ENCODE measurements around the gene NAA60.
"Not testable (repeated sequence)": the region's sequence is repeated elsewhere in the genome, so short reads cannot be mapped to it uniquely, and the experiment has no call there.

NAA60 gene

DNA sequence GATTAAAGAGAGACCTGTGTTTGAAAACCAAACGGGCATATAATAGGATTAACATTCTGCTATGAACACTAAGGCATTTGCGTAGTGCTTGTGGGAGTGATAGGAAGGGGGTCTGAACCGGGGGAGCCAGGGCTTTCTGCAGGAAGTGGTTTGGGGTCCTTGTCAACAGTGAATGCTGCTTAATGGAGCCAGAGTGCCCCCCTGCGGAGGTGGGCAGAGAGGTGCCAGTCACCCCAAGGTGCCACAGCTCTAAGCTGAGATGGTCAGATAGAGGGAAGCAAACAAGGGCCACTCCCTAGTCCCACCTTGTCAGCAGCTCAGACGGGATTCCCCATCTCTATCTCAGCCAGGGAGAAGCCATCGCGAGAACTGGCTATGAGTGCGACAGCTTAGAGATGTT is 17.7 kb downstream of the NAA60 start:
- peak; percentile 28 to 47 for DNase-seq (ENCODE audit: low read depth in 2 of 2)

DNA sequence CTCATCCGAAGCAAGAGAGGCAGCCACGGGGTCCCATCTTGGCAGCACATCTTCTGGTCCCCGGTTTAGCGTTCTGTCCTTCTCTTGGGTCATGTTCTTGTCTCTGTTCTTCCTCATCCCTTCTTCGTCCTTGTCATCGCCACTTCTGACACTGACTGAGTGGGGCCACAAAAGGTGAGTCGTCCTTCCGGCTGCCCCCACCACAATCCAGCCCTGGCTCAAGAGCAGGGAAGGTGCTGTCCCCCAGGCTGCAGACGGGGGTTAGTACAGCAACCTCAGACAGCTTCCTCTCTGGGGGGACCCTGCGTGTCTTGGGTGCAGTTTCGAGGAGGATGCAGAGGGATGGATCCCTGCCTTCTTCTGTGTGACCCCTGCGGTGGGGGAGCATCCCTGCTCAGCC is 21.8 kb downstream of the NAA60 start:
- no peak for DNase-seq (ENCODE audit: low read depth in 2 of 2)

DNA sequence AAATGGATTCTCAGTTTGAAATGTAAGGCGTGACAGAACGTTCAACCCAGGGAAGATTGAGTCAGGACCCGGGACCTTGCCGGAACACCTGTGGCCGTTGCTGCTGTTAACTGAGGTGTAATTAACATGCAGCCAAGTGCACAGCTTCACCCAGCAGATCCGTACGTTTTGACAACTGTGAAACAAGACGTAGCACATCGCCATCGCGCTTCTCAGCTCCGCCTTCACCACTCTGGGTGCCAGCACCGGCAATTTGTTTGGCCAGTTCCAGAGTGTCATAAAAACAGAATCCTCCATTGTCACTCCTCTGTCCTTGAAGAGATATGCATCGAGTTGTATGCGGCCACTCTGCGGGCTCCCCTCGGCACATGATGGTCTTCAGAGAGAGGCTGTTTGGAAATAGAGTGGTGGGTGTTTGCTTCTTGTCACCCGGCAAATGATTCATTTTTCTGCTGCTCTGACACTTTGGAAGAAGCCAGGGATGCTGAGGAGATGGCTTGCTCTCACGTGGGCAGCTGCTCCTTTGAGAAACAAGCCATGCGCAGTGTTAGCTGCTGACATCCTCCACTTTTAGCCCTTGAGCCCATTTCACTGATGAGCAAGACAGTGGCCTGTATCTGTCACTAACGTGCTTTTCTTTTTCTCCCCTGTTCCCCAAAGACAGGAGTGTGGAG is 22.6 kb downstream of the NAA60 start:
- DNase-seq (ENCODE audit: low read depth in 2 of 2), result no peak

DNA sequence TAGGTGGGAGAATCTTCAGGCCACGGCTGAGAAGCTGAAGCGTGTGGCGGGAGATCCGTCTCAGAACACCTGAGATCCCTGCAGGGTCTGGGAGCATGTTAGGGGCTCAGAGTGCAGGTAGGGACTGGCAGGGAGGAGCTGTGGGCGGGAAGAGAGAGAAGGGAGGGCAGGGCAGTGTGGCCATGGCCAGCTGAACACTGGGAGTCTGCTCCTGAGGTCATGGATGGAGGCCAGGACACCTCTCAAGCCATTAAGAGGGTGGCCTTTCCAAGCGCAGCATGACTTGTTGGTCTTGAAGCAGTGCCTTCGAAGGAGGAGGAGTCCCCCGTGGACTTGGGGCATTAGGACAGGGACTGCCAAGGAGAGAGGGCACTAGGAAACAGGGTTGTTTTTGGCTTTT is 23.7 kb downstream of the NAA60 start:
- no peak for DNase-seq (ENCODE audit: low read depth in 2 of 2)

DNA sequence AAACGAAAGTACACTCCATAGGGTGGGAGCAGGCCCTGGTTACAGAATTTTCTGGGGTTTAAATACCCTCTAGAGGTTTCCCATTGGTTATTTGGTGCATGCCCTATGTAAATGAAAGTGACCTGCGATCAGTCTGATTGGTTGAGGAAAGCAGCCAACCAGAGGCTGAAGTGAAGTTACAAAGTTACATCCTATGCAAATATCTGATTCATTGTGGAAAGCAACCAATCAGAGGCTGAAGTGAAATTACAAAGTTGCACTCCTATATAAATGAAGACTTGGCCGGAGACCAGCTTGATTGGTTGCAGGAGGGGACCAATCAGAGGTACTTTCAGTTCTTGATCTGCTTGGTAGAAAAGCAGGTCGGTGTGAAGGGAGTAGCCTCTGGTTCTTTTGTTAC is 24.4 kb downstream of the NAA60 start:
- DNase-seq (ENCODE audit: low read depth in 2 of 2), result no peak

DNA sequence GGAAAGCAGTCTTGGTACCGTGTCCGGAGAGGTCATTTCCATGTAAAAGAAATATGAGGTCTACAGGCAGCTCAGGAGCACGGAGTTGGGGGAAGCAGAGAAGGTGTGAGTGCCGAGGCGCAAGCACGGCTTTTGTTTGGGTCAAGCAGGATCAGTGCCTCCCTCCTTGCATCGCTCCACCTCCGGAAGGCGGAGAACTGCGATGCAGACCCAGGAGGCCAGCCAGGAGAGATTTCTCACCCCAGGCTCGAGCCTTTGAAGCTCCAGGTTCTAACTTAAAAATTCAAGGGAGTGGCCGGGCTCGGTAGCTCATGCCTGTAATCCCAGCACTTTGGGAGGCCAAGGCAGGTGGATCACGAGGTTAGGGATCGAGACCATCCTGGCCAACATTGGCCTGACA is 25.0 kb downstream of the NAA60 start:
- no peak for DNase-seq (ENCODE audit: low read depth in 2 of 2)

DNA sequence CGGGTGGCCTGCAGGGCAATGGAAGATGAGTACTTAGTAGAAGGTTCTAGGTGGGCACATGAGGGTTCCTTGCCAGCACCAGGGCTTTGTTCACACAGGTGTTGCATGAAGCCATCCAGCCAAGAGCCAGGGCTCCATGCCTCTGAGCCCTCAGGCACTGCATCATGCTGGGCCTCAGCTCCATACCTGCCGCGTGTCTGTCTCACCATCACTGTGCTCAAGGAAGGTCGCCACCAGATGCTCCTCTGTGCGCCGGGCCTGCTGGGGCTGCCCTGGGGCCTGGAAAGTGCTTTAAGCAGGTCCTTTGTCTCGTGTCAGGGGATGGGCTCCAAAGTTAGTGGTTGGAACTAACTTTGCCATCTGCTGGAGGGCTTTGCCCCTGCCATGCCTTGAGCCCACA is 26.3 kb downstream of the NAA60 start:
- no peak for DNase-seq (ENCODE audit: low read depth in 2 of 2)

DNA sequence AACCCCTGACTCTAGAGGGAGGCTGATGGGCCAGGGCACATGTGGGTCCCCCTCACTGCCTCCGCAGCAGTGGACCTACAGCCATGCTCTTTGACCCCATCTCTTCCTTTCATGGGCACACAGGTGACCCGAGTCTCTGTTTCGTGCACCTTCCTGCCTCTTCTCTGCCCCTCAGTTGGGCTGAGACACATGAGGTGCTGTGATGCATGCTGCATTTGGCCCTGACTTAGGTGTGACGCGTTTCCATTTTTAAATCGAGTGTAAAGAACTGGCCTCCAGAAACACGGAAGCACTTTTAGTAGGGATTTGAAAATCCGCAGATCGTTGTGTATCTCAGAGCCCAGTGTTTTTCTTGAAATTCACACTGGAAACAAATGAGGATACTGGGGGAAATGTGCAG is 27.2 kb downstream of the NAA60 start:
- DNase-seq (ENCODE audit: low read depth in 2 of 2), result no peak

DNA sequence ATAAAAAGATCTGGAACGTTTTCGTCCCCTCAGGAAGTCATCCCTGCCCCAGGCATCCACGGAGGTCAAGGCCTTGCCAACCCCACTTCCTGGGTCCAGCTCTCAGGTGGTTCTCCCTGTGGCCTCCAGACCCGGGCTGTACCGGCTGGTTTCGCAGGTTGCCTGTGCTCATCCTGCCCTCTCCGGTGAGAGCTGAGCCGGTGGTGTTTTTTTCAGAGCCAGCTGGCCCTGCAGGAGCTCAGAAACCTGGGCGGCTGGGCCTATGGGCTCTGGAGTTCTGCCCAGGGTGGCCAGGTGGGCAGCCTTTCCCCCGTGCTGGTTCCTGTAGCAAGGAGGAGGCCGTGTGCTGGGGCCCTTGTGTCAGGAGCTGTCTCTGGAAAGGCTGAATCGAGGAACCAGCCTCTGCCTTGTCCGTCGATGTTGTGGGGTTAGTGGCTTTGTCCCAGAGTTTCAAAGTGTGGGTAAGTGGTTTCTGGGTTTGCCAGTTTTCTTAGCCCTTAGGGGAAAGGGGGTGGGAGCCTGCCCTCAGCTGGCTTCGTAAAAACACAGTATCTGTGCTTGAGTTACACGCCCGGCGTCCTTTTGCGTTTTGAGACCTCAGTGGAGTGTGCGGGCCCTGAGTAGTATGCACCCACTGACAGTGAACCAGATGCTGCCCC is 28.2 kb downstream of the NAA60 start:
- no peak for DNase-seq (ENCODE audit: low read depth in 2 of 2)

DNA sequence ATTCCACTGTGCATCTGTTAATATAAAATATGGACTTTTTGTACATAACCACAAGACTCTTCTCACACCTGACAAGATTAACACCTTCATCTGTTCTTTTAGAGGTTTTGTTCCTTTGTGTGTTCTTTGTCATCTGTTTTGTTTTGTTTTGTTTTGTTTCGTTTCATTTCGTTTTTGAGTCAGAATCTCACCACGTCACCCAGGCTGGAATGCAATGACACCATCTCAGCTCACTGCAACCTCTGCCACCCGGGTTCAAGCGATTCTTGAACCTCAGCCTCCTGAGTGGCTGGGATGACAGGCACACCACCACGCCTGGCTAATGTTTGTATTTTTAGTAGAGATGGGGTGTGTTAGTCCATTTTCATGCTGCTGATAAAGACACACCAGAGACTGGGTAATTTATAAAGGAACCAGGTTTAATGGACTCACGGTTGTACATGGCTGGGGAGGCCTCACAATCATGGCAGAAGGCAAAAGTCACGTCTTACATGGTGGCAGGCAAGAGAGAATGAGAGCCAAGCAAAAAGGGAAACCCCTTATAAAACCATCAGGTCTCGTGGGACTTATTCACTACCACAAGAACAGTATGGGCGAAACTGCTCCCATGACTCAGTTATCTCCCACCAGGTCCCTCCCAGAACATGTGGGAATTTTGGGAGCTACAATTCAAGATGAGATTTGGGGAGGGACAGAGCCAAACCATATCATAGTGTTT is 29.6 kb downstream of the NAA60 start:
- no peak for DNase-seq (ENCODE audit: low read depth in 2 of 2)

DNA sequence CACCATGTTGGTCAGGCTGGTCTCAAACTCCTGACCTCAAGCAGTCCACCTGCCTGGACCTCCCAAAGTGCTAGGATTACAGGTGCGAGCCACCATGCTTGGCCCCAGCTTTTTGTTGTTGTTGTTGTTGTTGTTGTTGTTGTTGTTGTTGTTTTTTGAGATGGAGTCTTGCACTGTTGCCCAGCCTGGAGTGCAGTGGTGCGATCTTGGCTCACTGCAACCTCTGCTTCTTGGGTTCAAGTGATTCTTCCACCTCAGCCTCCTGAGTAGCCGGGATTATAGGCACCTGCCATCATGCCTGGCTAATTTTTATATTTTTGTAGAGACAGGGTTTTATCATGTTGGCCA is 30.1 kb downstream of the NAA60 start:
- DNase-seq (ENCODE audit: low read depth in 2 of 2), result not testable (repeated sequence)

DNA sequence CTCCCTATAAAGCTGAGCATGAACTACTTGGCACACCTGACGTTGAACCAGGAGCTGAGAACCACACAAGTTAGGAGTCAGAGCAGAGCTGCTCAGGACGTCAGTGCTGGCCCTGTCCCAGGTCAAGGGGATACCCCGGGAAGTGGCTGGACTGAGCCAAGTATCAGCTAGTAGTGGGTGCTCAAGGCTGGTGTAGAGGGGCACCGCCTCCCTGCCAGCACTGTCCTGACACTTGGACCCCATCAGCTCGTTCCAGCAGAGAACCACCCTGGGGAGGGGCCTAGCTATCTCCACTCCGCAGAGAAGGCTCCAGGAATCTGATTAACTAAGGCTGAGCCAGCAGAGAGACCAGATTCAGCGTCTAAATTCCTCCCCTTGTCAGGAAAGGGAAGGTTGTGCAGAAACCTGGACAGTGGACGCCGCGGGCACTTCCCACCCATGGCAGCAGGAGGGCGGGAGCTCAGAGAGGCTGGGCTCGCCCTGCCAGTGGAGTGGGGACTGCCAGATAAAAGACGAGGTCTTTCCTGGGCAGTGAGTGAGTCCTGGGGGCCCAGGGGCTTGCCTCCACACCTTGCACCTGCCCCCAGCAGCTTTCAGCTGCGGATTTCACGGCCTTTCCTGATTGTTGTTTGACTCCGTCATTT is 30.8 kb downstream of the NAA60 start:
- DNase-seq (ENCODE audit: low read depth in 2 of 2), result no peak

DNA sequence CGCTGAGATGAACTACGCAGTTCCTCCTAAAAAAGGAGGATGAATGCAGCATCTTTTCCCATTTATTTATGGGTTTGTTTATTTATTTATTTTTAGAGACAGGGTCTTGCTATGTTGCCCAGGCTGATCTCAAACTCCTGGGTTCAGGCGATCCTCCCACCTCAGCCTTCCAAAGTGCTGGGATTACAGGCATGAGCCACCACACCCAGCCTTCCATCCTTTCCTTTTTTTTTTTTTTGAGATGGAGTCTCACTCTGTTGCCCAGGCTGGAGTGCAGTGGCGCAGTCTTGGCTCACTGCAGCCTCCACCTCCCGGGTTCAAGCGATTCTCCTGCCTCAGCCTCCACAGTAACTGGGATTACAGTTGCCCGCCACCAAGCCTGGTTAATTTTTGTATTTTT is 31.4 kb downstream of the NAA60 start:
- not testable (repeated sequence) for DNase-seq (ENCODE audit: low read depth in 2 of 2)

DNA sequence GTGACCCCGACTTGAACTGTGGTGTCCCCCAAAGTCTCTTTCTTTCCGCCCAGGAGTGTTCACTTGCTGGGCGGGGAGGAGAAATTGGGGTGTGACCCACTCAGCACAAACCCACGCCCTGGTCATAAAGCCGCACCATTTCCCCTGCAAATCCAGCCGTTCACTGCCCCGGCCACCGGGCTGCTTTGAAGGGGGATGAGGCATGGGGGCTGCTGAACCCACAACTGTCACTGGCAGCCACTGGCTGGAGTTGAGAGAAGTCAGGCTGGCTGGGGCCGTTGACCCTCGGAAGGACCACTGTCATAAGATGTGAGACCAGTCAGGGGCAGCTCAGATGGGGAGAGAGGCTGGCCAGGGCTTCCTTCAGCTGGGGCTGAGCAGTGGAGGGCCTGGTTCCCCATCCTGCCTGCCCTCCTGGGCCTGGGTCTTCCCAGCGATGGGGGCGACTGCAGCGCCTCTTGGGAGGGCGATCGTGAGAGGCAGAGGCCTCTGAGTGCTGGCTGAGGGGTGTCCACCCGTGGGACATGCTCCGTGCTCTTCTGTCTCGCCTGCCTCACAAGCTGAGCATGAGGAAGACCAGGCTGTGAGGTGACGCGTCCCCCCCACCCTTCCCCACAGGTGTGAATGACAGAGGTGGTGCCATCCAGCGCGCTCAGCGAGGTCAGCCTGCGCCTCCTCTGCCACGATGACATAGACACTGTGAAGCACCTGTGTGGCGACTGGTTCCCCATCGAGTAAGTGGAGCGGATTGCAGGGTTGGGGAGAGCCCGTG is 32.3 kb downstream of the NAA60 start:
- no peak for DNase-seq (ENCODE audit: low read depth in 2 of 2)

DNA sequence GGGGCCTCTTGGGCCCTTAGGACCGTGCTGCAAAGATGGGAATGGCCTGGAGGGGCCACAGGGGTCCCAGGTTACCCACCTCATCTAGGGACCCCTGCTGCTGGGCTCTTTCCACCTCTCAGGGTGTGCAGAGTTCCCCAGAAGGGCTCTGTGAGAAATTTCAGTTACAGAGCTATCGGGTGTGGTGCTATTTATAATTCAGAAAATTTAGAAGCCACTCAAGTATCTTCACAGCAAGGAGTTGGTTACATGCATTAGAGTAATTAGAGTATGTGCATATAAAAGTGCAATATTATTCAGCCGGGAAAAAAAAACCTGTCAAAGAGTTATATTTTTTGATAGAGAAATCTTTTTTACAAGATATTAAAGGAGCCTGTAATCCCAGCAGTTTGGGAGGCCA is 32.9 kb downstream of the NAA60 start:
- no peak for DNase-seq (ENCODE audit: low read depth in 2 of 2)

DNA sequence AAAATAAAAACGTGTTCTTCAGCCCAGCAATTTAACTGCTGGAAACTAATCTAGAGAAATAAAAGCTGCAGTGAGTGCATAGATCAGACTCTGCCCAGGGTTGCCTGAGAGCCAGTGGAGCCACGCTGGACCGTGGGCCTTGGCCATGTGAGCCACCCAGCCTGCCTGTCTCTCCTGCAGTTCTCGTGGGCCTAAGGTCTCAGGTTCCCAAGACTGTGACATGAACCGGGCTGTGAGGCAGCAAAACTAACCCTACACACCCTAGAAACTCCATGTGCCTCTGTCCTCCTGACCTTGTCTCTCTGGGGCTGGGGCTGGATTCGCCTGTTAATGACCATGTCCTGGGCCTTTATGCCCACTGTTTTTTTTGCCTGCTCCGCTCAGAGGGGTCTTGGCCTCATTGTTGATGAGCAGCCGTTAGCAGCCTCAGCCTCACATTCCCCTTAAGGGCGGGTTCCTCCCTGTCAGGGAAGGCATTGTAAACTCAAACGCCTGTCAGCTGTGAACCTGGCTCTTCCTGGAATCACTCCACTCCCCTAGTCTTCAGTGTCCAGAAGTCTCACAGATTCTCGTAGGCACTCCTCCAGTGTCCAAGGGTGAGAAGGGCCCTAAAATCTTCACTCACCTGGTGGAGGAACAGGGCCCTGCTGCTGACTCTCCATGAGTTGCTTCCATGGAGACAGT is 34.9 kb downstream of the NAA60 start:
- no peak for DNase-seq (ENCODE audit: low read depth in 2 of 2)

DNA sequence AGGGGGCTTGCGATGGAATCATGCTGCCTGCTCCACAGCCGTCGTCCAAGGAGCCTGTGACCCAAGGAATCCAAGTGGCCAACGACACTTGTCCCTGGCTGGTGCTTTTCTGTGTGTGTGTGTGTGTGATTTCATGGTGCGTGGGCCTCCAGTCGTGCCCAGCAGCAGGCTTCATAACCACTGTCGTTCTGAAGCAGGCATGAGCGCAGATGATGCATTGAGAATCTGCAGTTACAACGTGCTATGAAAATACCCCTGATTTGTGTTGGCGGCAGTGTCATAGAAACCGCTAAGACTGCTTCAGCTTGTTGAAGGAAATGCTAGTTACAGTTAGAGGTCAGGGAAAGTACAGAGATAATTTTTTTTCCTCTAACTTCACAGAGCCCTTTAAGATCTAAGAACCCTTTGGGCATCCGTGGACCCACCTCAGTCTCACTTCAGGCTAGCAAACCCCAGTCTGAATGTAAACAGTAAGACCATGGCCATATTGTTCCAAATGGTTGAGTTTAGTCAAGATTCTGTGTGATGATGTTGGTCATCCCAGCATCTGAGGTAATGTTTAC is 36.3 kb downstream of the NAA60 start:
- no peak for DNase-seq (ENCODE audit: low read depth in 2 of 2)

DNA sequence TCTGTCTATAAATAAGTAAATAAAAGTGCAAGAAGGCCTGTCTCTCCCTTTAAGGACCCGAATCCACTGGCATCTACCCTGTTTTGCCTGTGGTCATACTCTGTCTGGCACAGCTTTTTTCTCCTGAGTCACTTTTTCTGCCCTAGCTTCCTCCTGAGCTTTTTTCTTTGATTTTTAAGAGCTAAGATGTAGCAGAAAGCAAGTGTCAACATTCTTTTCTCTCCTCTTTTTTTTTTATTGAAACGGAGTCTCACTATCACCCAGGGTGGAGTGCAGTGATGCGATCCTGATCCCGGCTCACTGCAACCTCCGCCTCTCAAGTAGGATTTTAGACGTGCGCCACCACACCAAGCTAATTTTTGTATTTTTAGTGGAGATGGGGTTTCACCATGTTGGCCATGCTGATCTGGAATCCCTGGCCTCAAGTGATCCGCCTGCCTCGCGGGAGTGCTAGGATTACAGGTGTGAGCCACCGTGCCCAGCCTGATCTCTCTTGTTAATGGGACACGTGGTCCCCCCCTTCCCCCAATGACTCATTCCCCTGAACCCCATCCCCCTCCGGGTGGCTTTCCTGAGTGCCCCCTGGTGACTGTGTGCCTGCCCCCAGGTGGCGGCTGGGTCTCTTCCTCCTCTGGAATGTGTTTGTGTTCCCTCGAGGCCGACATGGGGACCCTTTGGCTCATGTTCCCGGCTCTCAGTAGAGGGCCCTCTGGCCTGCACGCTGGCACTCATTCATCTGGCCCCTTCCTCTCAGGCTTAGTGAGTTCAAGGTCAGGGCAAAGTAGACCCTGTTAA is 37.6 kb downstream of the NAA60 start:
- no peak for DNase-seq (ENCODE audit: low read depth in 2 of 2)

DNA sequence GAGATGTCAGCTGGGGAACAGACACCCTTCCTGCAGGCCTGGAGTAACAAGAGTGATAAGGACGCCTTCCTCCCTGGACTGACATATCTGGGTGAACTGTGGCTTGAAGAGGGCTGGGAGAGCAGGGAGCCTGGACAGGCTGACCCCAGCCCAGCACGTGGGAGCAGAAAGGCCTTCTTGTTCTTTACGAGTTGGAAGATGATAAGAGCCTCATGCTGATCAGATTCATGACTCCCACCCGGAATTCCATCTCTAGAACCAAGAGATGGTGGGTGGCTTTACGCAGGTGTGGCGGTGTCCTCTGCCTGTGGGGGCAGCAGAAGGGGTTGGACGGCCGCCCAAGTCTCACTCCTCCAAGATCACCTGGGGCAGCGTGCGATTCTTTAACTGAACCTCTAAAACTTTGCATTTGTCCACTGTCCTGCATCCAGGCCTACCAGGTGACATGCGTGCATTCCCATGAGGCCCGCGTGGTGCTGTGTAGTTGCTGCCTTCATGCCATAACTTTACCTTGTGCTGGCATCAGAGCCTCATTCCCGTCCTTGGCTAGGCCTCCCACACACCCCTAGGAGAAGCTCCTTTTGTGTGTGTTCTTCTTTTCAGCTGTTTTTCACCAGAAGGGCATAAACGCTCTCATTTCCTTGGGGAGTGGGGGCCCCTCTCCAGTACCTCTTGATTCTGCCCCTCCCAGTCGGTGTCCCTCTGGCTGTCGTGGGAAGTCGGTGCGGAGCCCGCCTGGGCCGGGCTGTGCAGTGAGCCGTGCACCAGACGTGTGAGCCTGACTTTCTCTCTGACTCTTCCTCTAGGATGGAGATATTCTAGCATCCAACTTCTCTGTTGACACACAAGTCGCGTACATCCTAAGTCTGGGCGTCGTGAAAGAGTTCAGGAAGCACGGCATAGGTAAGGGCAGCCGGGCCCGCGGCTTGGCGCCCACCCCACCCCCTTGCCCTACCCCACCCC is 38.5 kb downstream of the NAA60 start:
- no peak for DNase-seq (ENCODE audit: low read depth in 2 of 2)

Data from stimulated activated CD8-positive, alpha-beta memory T cell treated with anti-CD3 and anti-CD28 coated beads, Interleukin-7, amount 100 ng/mL, for 4 hours (primary cell).